Measurements from ENCODE around the gene IGFALS. TPM values are rescaled to one million over a fixed set of nuclear protein-coding genes. Genes with fewer than 3 reads are reported as not detected.

IGFALS gene
- total RNA-seq, 6 donors from 2014 or later: 1.0 to 11.5 (median 3.1) TPM

DNA sequence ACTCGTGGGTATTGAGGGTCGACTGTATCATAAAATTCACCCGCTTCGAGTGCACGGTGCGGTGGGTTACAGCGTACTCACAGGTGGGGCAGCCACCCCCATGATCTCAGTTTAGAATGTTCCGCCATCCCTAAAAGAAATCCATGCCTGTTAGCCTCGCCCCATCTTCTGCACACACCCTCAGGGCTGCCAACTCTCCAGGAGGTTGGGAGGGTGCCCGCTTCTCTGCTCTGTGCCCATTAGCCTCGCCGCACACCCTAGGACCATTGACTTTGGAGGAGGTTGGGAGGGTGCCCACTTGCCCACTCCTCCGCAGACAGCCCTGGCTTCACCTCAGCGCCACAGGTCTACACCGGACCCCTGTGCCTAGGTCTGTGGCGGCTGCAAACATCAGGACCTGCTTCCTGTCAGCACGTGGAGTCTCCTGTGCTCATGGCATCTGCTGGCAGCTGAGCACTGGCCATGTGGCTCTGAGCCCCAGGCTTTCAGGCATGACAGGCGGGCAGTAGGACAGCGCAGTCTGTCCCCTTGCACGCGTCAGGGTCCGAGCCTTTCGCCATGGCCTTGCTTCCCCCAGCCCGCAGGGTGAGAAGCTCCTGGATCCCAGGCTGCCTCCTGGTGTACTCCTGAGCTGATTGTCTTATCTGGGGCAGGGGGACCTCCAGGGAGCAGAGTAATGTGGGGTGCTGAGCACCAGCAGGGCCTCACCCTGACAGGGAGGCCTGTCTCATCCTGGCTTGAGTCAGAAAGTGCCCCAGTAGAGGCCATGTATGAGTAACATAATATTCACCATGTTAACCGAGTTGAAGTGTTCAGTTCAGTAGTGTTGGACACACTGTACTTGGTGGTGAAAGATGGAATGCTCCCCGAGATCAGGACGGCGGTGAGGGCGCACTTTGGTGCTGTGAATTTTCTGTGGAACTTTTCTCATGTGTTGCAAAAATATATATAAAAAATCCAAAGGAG, 44.1 kb downstream of the IGFALS start:
- DNase-seq (peak in 1 of 2 donors; percentile 52), ATAC-seq (ENCODE audit: low FRiP score in 2 of 2) (peak in 1 of 2 donors; percentile 13)
- Histone ChIP-seq H3K4me1 (no peaks in the 10 kb centered on the region), H3K27ac (no peak overlapping the region), H3K27me3 (no peaks in the 10 kb centered on the region), H3K9me3 (no peaks in the 10 kb centered on the region), H3K4me3 (no peak overlapping the region), H3K36me3 (peaks cover 16 to 100% (median 75%) of the 10 kb centered on the region in 4 donors)
- TF ChIP-seq, protein P1, sequence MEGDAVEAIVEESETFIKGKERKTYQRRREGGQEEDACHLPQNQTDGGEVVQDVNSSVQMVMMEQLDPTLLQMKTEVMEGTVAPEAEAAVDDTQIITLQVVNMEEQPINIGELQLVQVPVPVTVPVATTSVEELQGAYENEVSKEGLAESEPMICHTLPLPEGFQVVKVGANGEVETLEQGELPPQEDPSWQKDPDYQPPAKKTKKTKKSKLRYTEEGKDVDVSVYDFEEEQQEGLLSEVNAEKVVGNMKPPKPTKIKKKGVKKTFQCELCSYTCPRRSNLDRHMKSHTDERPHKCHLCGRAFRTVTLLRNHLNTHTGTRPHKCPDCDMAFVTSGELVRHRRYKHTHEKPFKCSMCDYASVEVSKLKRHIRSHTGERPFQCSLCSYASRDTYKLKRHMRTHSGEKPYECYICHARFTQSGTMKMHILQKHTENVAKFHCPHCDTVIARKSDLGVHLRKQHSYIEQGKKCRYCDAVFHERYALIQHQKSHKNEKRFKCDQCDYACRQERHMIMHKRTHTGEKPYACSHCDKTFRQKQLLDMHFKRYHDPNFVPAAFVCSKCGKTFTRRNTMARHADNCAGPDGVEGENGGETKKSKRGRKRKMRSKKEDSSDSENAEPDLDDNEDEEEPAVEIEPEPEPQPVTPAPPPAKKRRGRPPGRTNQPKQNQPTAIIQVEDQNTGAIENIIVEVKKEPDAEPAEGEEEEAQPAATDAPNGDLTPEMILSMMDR (IDR thresholded peaks at IDR 0.05): no peak
- TF ChIP-seq POLR2AphosphoS5 (IDR thresholded peaks at IDR 0.05) (no peak), EP300 (IDR thresholded peaks at IDR 0.05) (no peak), POLR2A (IDR thresholded peaks at IDR 0.05) (no peak)
- 96 to 97% methylated on average over 17 to 22 of the region's 29 CpGs for WGBS, 2 donors

DNA sequence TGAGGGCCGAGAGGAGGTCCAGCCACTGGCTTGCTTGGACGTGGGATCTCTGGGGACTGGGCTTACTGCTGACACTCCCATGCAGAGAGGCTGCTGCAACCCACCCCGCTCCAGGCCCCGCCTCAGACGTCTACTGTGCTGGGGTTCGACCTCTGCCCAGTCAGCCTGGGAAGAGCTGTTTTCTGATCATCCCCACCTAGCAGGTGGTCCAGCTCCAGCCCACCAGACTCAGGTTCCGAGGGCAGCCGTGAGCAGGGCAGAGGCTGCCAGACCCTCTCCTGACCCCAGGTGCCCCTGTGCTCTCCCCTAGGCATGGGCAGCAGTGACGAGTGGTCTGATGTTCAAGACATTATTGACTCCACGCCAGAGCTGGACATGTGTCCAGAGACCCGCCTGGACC, 45.6 kb downstream of the IGFALS start:
- Histone ChIP-seq H3K4me3 (no peak overlapping the region), H3K36me3 (peaks cover 16 to 99% (median 82%) of the 10 kb centered on the region in 4 donors), H3K4me1 (no peaks in the 10 kb centered on the region), H3K27me3 (no peaks in the 10 kb centered on the region), H3K27ac (no peak overlapping the region), H3K9me3 (no peaks in the 10 kb centered on the region)
- peak in 1 of 2 donors; percentile 62 for DNase-seq
- WGBS, 2 donors: 86 to 89% methylated on average over 6 to 8 of the region's 11 CpGs
- ATAC-seq (ENCODE audit: low FRiP score in 2 of 2): no peak
- TF ChIP-seq EP300 (IDR thresholded peaks at IDR 0.05) (no peak), POLR2AphosphoS5 (IDR thresholded peaks at IDR 0.05) (no peak), POLR2A (IDR thresholded peaks at IDR 0.05) (no peak)
- TF ChIP-seq, protein P1 (IDR thresholded peaks at IDR 0.05): no peak

DNA sequence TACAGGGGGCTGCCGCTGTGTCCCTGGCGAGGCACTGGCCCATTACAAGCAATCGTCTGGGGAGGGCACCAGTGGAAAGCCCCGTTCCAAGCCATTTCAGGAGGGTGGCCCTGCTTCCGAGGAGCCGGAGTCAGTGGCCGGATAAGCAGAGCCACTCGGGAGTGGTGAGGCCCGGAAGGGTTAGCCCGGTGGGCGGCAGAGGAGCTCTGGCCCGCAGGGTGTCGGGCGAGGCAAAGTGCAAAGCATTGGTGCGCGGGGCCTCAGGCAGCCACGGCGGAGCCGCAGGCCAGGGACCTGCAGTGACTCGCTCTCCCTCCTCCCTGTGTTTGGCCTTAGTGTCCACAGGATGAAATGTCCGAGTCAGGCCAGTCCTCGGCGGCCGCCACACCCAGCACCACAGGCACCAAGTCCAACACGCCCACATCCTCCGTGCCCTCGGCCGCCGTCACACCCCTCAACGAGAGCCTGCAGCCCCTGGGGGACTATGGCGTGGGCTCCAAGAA, 46.8 kb downstream of the IGFALS start:
- Histone ChIP-seq H3K4me1 (no peaks in the 10 kb centered on the region), H3K36me3 (peaks cover 11 to 92% (median 75%) of the 10 kb centered on the region in 4 donors), H3K27ac (no peak overlapping the region), H3K27me3 (no peaks in the 10 kb centered on the region), H3K9me3 (no peaks in the 10 kb centered on the region), H3K4me3 (no peak overlapping the region)
- TF ChIP-seq, protein P1 (IDR thresholded peaks at IDR 0.05): no peak
- TF ChIP-seq POLR2A (IDR thresholded peaks at IDR 0.05) (no peak), POLR2AphosphoS5 (IDR thresholded peaks at IDR 0.05) (no peak), EP300 (IDR thresholded peaks at IDR 0.05) (no peak)
- 94 to 96% methylated on average over 19 to 20 of the region's 31 CpGs for WGBS, 2 donors
- peak in 1 of 2 donors; percentile 77 for DNase-seq
- ATAC-seq (ENCODE audit: low FRiP score in 2 of 2): peak in 1 of 2 donors; percentile 4

GRCh38 chr16:1745900-1746692, 47.4 kb downstream of the IGFALS start:
- no peaks in the 10 kb centered on the region for H3K27me3 ChIP-seq
- H3K9me3 ChIP-seq: no peaks in the 10 kb centered on the region
- TF ChIP-seq EP300 (IDR thresholded peaks at IDR 0.05) (no peak), POLR2AphosphoS5 (IDR thresholded peaks at IDR 0.05) (no peak), POLR2A (IDR thresholded peaks at IDR 0.05) (no peak)
- TF ChIP-seq, protein P1 (IDR thresholded peaks at IDR 0.05): no peak
- ATAC-seq (ENCODE audit: low FRiP score in 2 of 2) (peak in 1 of 2 donors; percentile 45), DNase-seq (peak in 1 of 2 donors; percentile 69)
- no peak overlapping the region for H3K27ac ChIP-seq
- no peaks in the 10 kb centered on the region for H3K4me1 ChIP-seq
- 95% methylated on average over 16 to 28 of the region's 29 CpGs for WGBS, 2 donors
- no peak overlapping the region for H3K4me3 ChIP-seq
- peaks cover 11 to 92% (median 75%) of the 10 kb centered on the region in 4 donors for H3K36me3 ChIP-seq
